Measurements from ENCODE around the gene POMC.
"Not testable (repeated sequence)": the region's sequence is repeated elsewhere in the genome, so short reads cannot be mapped to it uniquely, and the experiment has no call there.

POMC gene

GRCh38 chr2:25129901-25130520 lies 38.4 kb downstream of the POMC start:
- Histone ChIP-seq H4K20me1 (ENCODE audit: insufficient read depth, low read length) (no peaks in the 10 kb centered on the region), H2AFZ (ENCODE audit: low read depth, low read length) (no peak overlapping the region), H3K9ac (ENCODE audit: low read depth, low read length) (no peak overlapping the region), H3K4me2 (ENCODE audit: insufficient read depth, low read length) (no peak overlapping the region), H3K27me3 (ENCODE audit: insufficient read depth, low read length, poor library complexity) (peaks cover 13% of the 10 kb centered on the region), H3K79me2 (ENCODE audit: insufficient read depth, low read length) (no peaks in the 10 kb centered on the region), H3K36me3 (ENCODE audit: insufficient read depth, low read length) (no peaks in the 10 kb centered on the region), H3K4me1 (ENCODE audit: insufficient read depth, low read length) (peaks cover 4% of the 10 kb centered on the region), H3K9me3 (ENCODE audit: insufficient read depth, low read length, severe bottlenecking) (no peaks in the 10 kb centered on the region), H3K4me3 (ENCODE audit: low read depth in 1 of 2, low read length in 2 of 2) (no peak overlapping the region), H3K27ac (ENCODE audit: low read length) (no peak overlapping the region)
- TF ChIP-seq CTCF (IDR thresholded peaks at IDR 0.05; ENCODE audit: borderline replicate concordance, extremely low read depth, low read length, poor library complexity, severe bottlenecking) (peak; percentile 16), EZH2 (IDR thresholded peaks at IDR 0.05; ENCODE audit: borderline replicate concordance, low read depth, low read length, severe bottlenecking) (no peak)
- DNase-seq (no peak), ATAC-seq (ENCODE audit: insufficient read depth, low read depth) (no peak)

- DNase-seq, result no peak
- Histone ChIP-seq H4K20me1 (ENCODE audit: insufficient read depth, low read length) (no peaks in the 10 kb centered on the region), H3K4me2 (ENCODE audit: insufficient read depth, low read length) (no peak overlapping the region), H3K27me3 (ENCODE audit: insufficient read depth, low read length, poor library complexity) (no peaks in the 10 kb centered on the region), H2AFZ (ENCODE audit: low read depth, low read length) (peak overlapping the region; percentile 19; the same call in 1 of the 2 replicates), H3K4me3 (ENCODE audit: low read depth in 1 of 2, low read length in 2 of 2) (no peak overlapping the region), H3K27ac (ENCODE audit: low read length) (no peak overlapping the region), H3K4me1 (ENCODE audit: insufficient read depth, low read length) (peaks cover 4% of the 10 kb centered on the region), H3K9ac (ENCODE audit: low read depth, low read length) (no peak overlapping the region), H3K79me2 (ENCODE audit: insufficient read depth, low read length) (no peaks in the 10 kb centered on the region), H3K9me3 (ENCODE audit: insufficient read depth, low read length, severe bottlenecking) (no peaks in the 10 kb centered on the region), H3K36me3 (ENCODE audit: insufficient read depth, low read length) (no peaks in the 10 kb centered on the region)
- TF ChIP-seq EZH2 (IDR thresholded peaks at IDR 0.05; ENCODE audit: borderline replicate concordance, low read depth, low read length, severe bottlenecking), result no peak
- no peak for ATAC-seq (ENCODE audit: insufficient read depth, low read depth)
Observed at GRCh38 chr2:25127646-25128045, 40.7 kb downstream of the POMC start.

- not testable (repeated sequence) for H3K27me3 ChIP-seq (ENCODE audit: insufficient read depth, low read length, poor library complexity)
Observed at GRCh38 chr2:25127071-25127470, 41.3 kb downstream of the POMC start.

GRCh38 chr2:25125976-25126375 lies 42.4 kb downstream of the POMC start:
- TF ChIP-seq EZH2 (IDR thresholded peaks at IDR 0.05; ENCODE audit: borderline replicate concordance, low read depth, low read length, severe bottlenecking), result no peak
- no peak for TF ChIP-seq CTCF (IDR thresholded peaks at IDR 0.05; ENCODE audit: borderline replicate concordance, extremely low read depth, low read length, poor library complexity, severe bottlenecking)
- H3K36me3 ChIP-seq (ENCODE audit: insufficient read depth, low read length), result no peaks in the 10 kb centered on the region
- DNase-seq (no peak), ATAC-seq (ENCODE audit: insufficient read depth, low read depth) (no peak)
- H3K27ac ChIP-seq (ENCODE audit: low read length), result no peak overlapping the region
- H3K9me3 ChIP-seq (ENCODE audit: insufficient read depth, low read length, severe bottlenecking), result no peaks in the 10 kb centered on the region
- no peaks in the 10 kb centered on the region for H3K27me3 ChIP-seq (ENCODE audit: insufficient read depth, low read length, poor library complexity)
- H3K9ac ChIP-seq (ENCODE audit: low read depth, low read length), result no peak overlapping the region
- H3K4me3 ChIP-seq (ENCODE audit: low read depth in 1 of 2, low read length in 2 of 2), result no peak overlapping the region
- H4K20me1 ChIP-seq (ENCODE audit: insufficient read depth, low read length), result no peaks in the 10 kb centered on the region
- H3K79me2 ChIP-seq (ENCODE audit: insufficient read depth, low read length), result no peaks in the 10 kb centered on the region
- H2AFZ ChIP-seq (ENCODE audit: low read depth, low read length), result no peak overlapping the region
- no peak overlapping the region for H3K4me2 ChIP-seq (ENCODE audit: insufficient read depth, low read length)
- H3K4me1 ChIP-seq (ENCODE audit: insufficient read depth, low read length), result peaks cover 4% of the 10 kb centered on the region

More at GRCh38 chr2:25127071-25127470, 41.3 kb downstream of the POMC start:
- not testable (repeated sequence) for H3K36me3 ChIP-seq (ENCODE audit: insufficient read depth, low read length); DNase-seq; H3K4me1 ChIP-seq (ENCODE audit: insufficient read depth, low read length); H3K9ac ChIP-seq (ENCODE audit: low read depth, low read length); H3K79me2 ChIP-seq (ENCODE audit: insufficient read depth, low read length); H2AFZ ChIP-seq (ENCODE audit: low read depth, low read length); H3K4me3 ChIP-seq (ENCODE audit: low read depth in 1 of 2, low read length in 2 of 2); H3K4me2 ChIP-seq (ENCODE audit: insufficient read depth, low read length); H4K20me1 ChIP-seq (ENCODE audit: insufficient read depth, low read length); H3K9me3 ChIP-seq (ENCODE audit: insufficient read depth, low read length, severe bottlenecking); ATAC-seq (ENCODE audit: insufficient read depth, low read depth); H3K27ac ChIP-seq (ENCODE audit: low read length)

Data from DND-41 (cell line).